ENCODE measurements around the gene CBLN1.

CBLN1 gene

DNA sequence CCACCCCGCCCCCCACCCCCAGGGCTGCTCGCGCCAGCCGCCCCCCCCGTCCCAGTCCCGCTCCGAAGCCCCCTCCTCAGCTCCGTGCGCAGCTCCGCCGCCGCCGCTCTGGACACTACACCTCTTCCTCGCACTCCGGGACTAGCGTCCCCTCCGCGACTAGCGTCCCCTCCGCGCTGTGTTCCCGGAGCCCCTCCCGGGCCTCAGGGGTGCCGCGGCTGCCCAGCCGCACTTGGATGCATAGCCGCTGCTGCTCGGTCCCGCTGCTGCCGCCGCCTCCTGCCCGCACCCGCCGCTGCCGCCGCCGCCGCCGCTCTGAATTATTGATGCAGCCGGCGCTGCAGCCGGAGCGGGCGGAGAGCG, at the start of gene CBLN1:
CBLN1 (minus strand) TSS at position 359 of the 363 bp plus-strand sequence. CDS start 373 bp downstream, outside the sequence.
- no peak for DNase-seq

DNA sequence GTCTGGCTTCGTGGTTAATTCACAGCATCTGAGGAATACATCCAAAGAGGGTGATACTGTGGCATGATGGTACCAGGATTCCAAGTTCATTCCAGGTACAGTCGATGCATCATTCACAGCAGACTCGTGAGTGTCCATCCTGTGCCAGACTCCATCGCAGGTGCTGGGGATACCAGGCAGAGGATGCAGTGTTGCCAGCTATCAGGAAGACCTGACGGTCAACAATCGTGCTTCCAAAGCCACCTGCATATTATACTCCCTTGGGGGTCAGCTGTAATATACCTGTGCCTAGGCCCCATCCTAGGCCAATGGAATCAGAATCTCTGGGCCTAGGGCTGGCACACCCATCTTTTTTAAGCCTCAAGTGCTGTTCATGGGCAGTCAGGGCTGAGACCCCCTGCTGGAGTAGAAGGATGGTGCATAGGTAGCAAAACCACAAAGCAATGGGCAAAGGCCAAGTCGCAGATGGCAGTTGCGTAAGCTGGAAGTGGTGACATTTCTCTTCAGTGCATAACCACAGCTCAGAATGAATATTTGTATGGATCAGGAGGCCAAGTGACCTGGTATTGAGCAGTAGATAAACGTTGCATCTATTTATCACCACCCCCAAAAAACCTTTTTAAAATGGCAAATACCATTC, 49.0 kb upstream of the CBLN1 start:
- DNase-seq = no peak

GRCh38 chr16:49328325-49328724, 46.7 kb upstream of the CBLN1 start:
- no peak for DNase-seq

- no peak for DNase-seq
Measured at GRCh38 chr16:49327466-49327865, 45.8 kb upstream of the CBLN1 start.

- DNase-seq = no peak
Measured at GRCh38 chr16:49324703-49325102, 43.1 kb upstream of the CBLN1 start.

- no peak for DNase-seq
Measured at GRCh38 chr16:49315602-49316001, 34.0 kb upstream of the CBLN1 start.

GRCh38 chr16:49312389-49312985, 30.8 kb upstream of the CBLN1 start:
- DNase-seq = no peak

DNA sequence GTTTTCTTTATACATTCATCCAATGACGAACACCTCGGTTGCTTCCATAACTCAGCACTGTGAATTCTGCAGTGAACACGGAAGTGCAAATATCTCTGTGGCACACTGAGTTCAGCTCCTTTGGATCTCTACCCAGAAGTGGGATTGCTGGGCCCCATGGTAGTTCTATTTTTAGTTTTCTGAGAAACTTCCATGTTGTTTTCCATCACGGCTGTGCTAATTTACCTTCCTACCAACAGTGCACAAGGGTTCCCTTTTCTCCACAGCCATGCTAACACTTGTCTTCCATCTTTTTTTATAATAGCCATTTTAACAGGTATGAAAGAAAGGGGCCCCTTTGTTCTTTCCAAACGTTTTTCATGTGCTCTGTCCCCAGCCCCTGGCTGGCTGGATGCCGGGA, 30.2 kb upstream of the CBLN1 start:
- no peak for DNase-seq

DNA sequence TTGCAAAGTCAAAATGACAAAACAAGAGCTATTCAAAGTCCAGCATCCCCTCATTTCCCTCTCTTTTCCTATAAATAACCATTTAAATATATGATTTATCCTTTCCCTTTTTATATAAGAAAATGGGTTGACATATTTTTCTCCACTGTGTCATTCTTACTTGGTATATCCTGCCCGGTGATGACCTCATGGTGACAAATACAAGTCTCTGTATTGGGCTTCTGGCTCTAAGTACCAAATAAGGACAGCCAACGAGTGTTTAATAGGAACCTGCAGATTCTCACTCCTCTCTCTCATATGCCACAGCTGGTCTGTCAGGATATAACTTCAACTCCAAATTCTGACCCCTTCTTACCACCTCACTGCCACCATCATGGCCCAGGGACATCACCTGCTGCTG, 25.5 kb upstream of the CBLN1 start:
- DNase-seq = no peak

DNA sequence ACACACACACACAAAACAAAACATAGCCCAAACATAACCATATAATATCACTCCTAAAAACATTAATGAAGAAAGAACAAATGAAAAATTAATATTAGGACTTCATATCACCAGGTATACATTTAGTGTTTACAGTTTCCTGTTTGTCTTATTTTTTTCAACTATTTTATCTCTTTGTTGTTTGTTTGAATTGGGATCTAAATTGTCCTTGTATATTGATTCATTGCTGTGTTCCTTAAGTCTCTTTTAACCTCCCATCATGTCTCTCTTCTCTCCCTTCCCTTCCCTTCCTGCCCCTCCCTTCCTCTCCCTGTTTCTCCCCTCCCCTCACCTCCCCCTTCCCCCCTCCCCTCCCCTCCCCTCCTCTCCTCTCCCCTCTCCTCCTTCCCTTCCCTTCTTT, 23.8 kb upstream of the CBLN1 start:
- DNase-seq = no peak

- DNase-seq = no peak
Measured at GRCh38 chr16:49292413-49292812, 10.8 kb upstream of the CBLN1 start.

DNA sequence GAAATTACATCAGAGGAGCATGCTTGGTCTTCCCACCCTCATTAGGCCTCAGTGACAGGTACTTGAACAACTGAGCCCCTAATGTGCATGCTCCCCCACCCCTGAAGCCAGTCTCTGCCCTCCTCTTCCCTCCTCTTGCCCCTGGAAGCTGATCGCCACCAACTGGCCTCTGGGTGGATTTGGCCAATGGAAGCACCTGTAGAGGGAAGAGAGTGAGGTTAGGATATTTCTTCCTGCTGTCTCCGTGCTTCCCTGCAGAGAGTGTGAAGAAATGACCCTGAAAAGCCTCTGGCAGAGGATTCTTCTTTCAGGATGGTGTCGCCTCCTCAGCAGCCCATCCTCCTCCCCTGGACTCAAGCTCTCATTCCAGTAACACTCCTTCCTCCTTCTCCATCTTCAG, 5.9 kb upstream of the CBLN1 start:
- DNase-seq = no peak

- no peak for DNase-seq
Measured at GRCh38 chr16:49284962-49285361, 3.3 kb upstream of the CBLN1 start.

- DNase-seq = no peak
Measured at GRCh38 chr16:49283376-49284049, 1.9 kb upstream of the CBLN1 start.

GRCh38 chr16:49282690-49283375, 1.2 kb upstream of the CBLN1 start:
- no peak for DNase-seq

DNA sequence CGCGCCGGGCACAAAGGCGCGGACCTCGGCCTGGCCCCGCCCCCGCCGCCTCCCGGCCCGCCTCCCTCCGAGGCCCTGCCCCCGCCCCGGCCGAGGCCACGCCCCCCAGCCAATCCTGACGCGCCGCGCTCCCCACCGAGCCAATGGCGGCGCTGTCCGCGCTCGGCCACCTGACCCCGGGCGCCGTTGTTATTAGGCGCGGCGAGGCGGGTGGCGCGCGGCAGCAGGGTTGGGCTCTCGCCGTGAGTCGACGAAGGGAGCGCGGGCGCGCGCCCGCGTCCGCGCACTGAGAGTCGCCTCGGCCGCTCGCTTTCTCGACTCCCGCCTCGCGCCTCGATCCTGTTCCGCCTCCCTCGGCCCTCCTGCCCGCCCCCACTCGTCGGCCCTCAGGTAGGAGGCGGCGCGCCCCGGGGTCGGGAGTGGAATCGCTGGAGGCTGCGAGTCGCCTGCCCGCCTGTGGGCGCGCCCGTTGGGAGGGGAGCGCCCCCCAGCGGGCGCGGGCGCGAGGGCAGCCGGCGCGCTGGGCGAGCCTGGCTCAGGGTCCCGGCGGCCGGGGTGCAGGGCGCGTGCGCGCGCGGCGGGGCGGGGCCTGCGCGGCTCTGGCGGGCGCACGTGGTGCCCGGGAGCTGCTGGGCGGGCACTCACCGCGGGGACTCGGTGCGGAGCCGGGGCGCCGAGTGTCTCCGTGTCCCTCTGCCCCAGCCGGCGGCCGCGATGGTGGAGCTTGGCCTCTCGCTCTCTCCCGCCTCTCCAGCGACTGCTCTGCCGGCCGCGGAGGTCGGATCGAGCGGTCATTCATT, 405 bp upstream of the CBLN1 start:
- DNase-seq = peak in 1 of 2 donors; percentile 29

GRCh38 chr16:49280841-49281371, 732 bp downstream of the CBLN1 start:
- DNase-seq = no peak

DNA sequence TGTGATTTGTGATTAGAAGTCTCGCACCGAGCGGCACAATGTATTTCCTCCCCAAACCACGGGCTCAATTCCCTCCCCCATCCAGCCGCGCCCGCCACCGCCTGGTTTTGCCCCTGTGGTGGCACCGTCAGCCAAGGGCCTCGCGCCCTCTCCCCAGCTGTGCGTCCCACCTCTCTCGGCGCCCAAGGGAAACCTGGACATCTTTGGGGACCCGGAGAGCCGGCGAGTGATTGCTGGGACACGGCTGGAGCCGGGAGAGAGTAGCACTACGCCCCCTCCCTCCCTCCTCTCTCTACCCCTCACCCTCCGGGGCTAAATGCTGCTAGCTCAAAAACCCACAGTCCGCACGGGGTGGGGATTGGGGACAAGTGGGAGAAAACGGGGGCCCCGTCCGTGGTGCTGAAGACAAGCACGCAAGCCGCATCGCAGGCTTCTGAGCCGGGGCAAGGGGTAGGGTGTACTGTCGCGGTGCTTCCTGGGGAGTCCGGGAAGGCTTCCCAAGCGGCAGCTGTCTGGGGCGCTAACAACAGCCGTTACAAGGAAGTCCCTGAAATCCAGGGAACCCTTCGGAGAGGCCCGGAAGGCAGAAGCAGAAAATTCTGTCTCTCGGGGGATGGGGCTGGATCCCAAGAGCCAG, 1.4 kb downstream of the CBLN1 start:
- no peak for DNase-seq

GRCh38 chr16:49278944-49279725, 2.5 kb downstream of the CBLN1 start:
- no peak for DNase-seq

DNA sequence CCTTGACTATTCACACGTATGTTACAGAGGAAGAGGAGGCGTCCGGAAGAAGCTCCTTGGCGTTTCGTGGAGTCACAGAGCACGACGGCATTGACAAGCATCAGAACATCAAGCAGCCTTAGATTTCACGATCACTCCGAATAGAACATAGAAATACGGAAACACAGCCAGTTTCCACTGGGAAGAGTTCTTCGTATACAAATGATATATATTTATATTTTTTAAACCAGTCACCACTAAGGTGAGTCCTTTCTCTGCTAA, 3.1 kb downstream of the CBLN1 start:
- no peak for DNase-seq

- no peak for DNase-seq
Measured at GRCh38 chr16:49277766-49278566, 3.7 kb downstream of the CBLN1 start.

Measured in bone marrow (tissue), 2 donors.